Astrocyte of the spinal cord (primary cell): ENCODE results near the gene KRTAP9-2.
"Not testable (repeated sequence)": the region's sequence is repeated elsewhere in the genome, so short reads cannot be mapped to it uniquely, and the experiment has no call there.

Experiments used
- DNase-seq: peaks from one replicate; pipeline ENCODE4 v3.0.0; 2011; ENCODE audit warnings: low read depth, low spot score
- H3K4me3 ChIP-seq: 2 replicates; pipeline ENCODE4 v1.5.1; 2011; ENCODE audit warnings: low read depth, mild to moderate bottlenecking, low read length, moderate library complexity
- in situ Hi-C: cut with HindIII; loops from 2 replicates; pipeline ENCODE4 v1.10.0; 2017; ENCODE audit warnings: low sequenced_read_pairs
- TF ChIP-seq, protein P1 (sequence below): IDR thresholded peaks from 2 replicates; pipeline ENCODE4 v1.5.1; 2012; ENCODE audit warnings: low read depth, mild to moderate bottlenecking, low read length, inconsistent platforms

The KRTAP9-2 gene

GRCh38 chr17:41264599-41264998 lies 38.2 kb downstream of the KRTAP9-2 start:
- no peak for DNase-seq
- TF ChIP-seq, protein P1, sequence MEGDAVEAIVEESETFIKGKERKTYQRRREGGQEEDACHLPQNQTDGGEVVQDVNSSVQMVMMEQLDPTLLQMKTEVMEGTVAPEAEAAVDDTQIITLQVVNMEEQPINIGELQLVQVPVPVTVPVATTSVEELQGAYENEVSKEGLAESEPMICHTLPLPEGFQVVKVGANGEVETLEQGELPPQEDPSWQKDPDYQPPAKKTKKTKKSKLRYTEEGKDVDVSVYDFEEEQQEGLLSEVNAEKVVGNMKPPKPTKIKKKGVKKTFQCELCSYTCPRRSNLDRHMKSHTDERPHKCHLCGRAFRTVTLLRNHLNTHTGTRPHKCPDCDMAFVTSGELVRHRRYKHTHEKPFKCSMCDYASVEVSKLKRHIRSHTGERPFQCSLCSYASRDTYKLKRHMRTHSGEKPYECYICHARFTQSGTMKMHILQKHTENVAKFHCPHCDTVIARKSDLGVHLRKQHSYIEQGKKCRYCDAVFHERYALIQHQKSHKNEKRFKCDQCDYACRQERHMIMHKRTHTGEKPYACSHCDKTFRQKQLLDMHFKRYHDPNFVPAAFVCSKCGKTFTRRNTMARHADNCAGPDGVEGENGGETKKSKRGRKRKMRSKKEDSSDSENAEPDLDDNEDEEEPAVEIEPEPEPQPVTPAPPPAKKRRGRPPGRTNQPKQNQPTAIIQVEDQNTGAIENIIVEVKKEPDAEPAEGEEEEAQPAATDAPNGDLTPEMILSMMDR: no peak
- in situ Hi-C loops: no loop called here
- H3K4me3 ChIP-seq: no peak overlapping the region

DNA sequence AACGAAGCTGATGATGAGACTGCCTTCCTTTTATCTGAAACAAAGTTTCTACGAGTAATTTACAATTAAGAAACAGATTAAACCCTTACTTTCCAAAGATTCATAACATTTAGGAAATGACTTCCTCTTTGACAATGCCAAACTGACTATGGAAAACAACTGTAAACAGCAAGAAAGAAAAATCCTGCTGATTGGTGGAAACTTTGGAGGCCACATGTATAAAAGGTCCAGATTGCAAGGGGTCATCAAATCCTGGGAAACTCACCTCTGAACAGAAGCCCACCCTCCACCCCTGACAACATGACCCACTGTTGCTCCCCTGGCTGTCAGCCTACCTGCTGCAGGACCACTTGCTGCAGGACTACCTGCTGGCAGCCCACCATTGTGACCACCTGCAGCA lies 38.6 kb downstream of the KRTAP9-2 start, which contains the start of gene KRTAP9-6:
KRTAP9-6 (plus strand) TSS at position 301 of the 400 bp plus-strand sequence; CDS start at position 301, 0 bp downstream.
- DNase-seq: no peak
- in situ Hi-C loops: no loop called here
- no peak within 1 kb of the TSS for H3K4me3 ChIP-seq
- TF ChIP-seq, protein P1: no peak

GRCh38 chr17:41267711-41268110 lies 41.3 kb downstream of the KRTAP9-2 start:
- in situ Hi-C loops: no loop called here
- TF ChIP-seq, protein P1: no peak
- DNase-seq: no peak
- no peak overlapping the region for H3K4me3 ChIP-seq

GRCh38 chr17:41271323-41271722 lies 44.9 kb downstream of the KRTAP9-2 start:
- in situ Hi-C loops, H3K4me3 ChIP-seq: not testable (repeated sequence)

GRCh38 chr17:41271858-41272257 lies 45.4 kb downstream of the KRTAP9-2 start:
- in situ Hi-C loops: no loop called here
- DNase-seq: no peak
- no peak overlapping the region for H3K4me3 ChIP-seq
- TF ChIP-seq, protein P1: no peak

More at GRCh38 chr17:41271323-41271722, 44.9 kb downstream of the KRTAP9-2 start:
- DNase-seq: not testable (repeated sequence)

DNA sequence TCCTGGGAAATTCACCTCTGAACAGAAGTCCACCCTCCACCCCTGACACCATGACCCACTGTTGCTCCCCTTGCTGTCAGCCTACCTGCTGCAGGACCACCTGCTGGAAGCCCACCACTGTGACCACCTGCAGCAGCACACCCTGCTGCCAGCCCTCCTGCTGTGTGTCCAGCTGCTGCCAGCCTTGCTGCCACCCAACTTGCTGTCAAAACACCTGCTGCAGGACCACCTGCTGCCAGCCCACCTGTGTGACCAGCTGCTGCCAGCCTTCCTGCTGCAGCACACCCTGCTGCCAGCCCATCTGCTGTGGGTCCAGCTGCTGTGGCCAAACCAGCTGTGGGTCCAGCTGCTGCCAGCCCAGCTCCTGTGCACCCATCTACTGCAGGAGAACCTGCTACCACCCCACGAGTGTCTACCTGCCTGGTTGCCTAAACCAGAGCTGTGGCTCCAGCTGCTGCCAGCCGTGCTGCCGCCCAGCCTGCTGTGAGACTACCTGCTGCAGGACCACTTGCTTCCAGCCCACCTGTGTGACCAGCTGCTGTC lies 49.3 kb downstream of the KRTAP9-2 start, which contains the start of gene KRTAP9-7:
KRTAP9-7 (plus strand) TSS at position 51 of the 543 bp plus-strand sequence; CDS start at position 51, 0 bp downstream.
- in situ Hi-C loops, DNase-seq, H3K4me3 ChIP-seq: not testable (repeated sequence)
